HS-27A (cell line): ENCODE measurements around the gene IFT25.
"Not testable (repeated sequence)": the region's sequence is repeated elsewhere in the genome, so short reads cannot be mapped to it uniquely, and the experiment has no call there.

Experiments used
- DNase-seq: peaks from one replicate; pipeline ENCODE4 v3.0.0-alpha.2; 2012; ENCODE audit warnings: low read depth, missing footprints

Gene IFT25

DNA sequence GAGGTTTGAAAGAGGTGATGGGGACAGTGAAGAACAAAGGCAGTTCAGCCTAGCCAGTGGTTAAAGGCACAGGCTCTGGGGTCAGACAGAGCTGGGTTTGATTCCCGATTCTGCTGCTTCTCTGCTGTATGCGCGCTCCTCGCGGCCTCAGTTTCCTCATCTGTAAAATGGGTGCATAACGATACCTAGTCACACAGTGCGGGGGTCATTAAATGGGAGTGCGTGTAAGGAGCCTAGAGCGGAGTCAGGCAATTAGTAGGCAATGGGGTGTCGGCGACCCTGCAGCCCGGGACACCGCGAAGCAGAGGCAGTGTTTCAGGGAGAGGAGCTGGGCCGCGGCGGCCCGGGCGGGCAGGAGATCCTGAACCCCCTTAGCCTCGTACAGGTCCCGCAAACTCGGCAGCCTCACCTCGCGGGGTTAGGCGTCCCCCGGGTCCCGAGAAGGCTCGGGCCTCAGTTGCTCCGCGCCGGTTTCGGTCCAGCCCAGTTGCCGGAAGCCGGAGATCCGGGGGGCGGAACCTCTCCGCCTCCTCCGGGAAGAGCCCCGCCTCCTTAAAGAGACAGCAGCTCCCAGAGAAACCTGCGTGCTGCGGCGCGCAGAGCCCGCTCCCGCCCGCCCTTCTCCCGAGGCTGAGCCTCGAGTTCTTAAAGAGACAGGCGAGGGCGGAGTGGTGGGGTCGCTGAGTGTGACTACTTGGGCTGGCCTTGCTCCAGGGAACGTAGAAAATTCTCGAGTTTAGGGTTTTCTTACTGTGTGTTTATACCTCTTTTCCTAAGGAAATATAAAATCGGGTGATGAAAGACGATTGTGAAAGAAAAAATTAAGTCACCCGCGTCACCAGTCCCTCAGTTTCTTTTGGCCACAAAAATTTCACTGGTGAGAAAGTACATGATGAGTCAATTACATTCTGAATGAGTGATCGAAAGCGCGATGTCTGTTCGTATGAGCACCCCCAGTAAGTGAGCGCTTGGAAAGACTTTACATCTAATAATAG, 55.9 kb downstream of the IFT25 start, which contains the start of gene YIPF1:
Gene YIPF1 (minus strand): TSS at position 494 of the 995 bp plus-strand sequence. CDS start 860 bp downstream, outside the sequence.
- peak; percentile 69 for DNase-seq

DNA sequence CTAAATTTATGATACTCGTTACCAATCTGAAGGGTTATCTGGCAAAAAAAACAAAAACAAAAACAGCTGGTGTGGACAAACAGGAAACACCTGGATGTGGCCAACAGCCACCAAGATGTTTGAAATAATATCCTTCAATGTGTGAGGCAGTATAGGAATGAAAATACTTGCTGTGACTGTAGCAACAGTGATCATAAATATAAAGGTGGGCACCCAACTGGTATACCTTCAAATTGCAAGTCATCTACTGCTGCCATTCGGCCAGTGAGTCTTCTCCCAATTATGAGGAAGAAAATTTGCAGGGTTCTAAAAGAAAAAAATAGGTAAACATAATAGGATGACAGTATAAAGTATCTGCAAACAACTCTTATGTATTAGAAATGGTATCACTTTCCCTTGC, 56.8 kb downstream of the IFT25 start:
- no peak for DNase-seq

DNA sequence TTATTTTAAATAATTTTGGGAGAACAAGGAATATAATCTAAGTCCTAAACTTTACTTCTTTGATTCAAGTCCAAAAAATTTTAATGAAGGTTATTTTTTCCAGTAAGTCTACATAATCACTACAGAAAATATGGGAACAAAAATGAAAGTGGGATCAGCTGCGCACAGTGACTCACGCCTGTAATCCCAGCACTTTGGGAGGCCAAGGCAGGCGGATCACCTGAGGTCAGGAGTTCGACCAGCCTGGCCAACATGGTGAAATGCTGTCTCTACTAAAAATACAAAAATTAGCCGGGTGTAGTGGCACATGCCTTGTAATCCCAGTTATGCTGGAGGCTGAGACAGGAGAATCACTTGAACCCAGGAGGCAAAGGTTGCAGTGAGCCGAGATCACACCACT, 61.9 kb downstream of the IFT25 start:
- DNase-seq: not testable (repeated sequence)

DNA sequence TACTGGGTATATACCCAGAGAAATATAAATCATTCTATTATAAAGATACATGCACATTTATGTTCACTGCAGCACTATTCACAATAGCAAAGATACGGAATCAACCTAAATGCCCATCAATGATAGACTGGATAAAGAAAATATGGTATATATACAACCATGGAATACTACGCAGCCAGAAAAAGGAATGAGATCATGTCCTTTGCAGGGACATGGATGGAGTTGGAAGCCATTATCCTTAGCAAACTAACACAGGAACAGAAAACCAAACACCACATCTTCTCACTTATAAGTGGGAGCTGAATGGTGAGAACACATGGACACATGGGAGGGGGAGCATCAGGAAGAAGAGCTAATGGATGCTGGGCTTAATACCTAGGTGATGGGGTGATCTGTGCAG, 63.6 kb downstream of the IFT25 start:
- not testable (repeated sequence) for DNase-seq

DNA sequence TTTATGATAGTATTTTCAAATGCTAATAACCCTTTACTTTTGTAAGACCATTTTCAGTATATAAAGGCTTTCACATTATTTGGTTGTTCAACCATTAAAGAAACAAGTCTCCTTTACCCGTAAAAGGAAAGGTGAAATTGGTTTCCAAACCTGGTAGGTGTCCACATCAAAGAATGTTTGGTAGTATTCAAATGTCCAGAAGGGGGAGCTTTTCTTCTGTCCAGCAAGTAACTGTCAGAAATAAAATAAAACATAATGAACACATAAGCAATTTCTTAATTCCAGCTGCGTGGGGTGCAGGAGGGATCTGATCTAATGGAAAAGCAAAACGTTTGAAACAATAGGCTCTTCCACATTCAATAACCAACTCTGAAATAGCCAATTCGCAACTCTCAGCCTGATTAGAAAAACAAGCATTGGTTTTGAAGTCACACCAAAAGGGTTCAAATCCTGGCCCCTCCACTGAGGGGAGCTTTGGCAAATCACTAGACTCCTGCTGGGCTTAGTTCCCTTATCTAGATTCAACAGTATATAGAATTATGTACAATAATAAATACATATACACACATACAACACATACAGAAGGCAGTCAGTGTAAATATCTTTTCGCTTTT, 66.9 kb downstream of the IFT25 start:
- no peak for DNase-seq

DNA sequence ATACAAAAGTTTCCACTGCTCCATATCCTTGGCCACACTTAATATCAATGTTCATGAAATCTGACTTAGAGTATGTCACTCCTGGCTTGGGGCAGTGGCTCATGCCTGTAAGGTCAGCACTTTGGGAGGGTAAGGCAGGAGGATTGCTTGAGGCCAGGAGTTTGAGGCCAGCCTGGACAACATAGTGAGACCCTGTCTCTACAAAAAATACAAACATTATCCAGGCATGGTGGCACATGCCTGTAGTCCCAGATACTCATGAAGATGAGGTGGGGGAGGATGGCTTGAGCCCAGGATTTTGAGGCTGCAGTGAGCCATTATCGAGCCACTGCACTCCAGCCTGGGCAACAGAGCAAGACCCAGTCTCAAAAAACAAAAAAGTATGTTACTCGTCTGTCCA, 70.3 kb downstream of the IFT25 start:
- not testable (repeated sequence) for DNase-seq

DNA sequence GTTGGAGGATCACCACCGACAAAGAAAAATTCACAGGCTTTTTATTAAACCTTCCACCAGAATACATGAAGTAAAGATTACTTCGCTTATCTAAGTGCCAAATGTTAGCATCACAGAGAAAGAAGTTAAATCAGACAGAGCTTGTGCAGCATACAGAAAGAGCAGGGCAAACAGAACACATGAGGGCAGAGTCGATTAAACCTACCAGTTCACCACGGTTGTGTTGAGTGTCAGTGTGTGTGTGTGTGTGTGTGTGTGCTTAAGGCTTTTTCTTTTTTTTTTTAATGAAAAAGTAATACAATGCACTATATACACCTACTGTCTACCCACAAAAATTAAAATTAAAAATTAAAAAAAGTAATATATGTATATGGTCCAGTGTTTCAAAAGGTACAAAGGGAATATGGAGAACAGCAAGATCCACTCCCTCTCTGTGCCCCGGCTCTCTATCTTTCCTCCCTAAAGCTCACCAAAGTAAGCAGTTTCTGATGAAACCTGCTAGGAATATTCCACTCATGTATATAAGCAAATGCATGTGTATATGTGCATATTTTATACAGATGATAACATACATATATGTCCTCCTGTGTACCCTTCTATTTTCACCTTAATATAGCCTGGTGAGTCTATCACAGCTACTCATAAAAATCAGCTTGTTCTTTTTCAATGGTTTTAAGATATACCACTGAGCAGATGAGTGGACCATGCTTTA, 73.6 kb downstream of the IFT25 start:
- no peak for DNase-seq
